Chondrocyte (in vitro differentiated cells): ENCODE data around the gene TNRC6B. TPM values are rescaled to one million over a fixed set of nuclear protein-coding genes. Genes with fewer than 3 reads are reported as not detected.

Source experiments
- DNase-seq: peaks from one replicate; pipeline ENCODE4 v3.0.0; 2021; ENCODE audit warnings: mixed read lengths, low spot score
- H3K27ac Mint-ChIP-seq: one replicate; pipeline ENCODE4 v1.8.0; 2021; ENCODE audit warnings: mild to moderate bottlenecking, moderate library complexity, mixed read lengths; ENCODE audit not compliant: unreplicated experiment
- H3K27me3 Mint-ChIP-seq: 2 replicates; pipeline ENCODE4 v1.8.0; 2021; ENCODE audit warnings: low read depth, mixed read lengths
- H3K36me3 Mint-ChIP-seq: 2 replicates; pipeline ENCODE4 v1.8.0; 2021; ENCODE audit warnings: low read depth, mixed read lengths
- H3K4me1 Mint-ChIP-seq: 2 replicates; pipeline ENCODE4 v1.8.0; 2021; ENCODE audit warnings: low read depth, mild to moderate bottlenecking, mixed read lengths
- H3K4me3 Mint-ChIP-seq: one replicate; pipeline ENCODE4 v1.8.0; 2021; ENCODE audit warnings: mild to moderate bottlenecking, moderate library complexity, mixed read lengths; ENCODE audit not compliant: unreplicated experiment
- H3K9me3 Mint-ChIP-seq: 2 replicates; pipeline ENCODE4 v1.8.0; 2021; ENCODE audit warnings: low read depth, mixed read lengths
- total RNA-seq: library from RNA; stranded (reverse); gene quantifications from 3 replicates; pipeline ENCODE4 v1.2.1, GENCODE V29; 2021
- TF ChIP-seq, protein P1 (sequence below): fragments of 200-600 bp; sonication (generic); IDR thresholded peaks from 2 replicates; pipeline ENCODE4 v1.5.0; 2021; ENCODE audit warnings: antibody characterized with exemption, mild to moderate bottlenecking, moderate library complexity

TNRC6B gene
- total RNA-seq, 1 donor from 2014 or later: 30.9 TPM

DNA sequence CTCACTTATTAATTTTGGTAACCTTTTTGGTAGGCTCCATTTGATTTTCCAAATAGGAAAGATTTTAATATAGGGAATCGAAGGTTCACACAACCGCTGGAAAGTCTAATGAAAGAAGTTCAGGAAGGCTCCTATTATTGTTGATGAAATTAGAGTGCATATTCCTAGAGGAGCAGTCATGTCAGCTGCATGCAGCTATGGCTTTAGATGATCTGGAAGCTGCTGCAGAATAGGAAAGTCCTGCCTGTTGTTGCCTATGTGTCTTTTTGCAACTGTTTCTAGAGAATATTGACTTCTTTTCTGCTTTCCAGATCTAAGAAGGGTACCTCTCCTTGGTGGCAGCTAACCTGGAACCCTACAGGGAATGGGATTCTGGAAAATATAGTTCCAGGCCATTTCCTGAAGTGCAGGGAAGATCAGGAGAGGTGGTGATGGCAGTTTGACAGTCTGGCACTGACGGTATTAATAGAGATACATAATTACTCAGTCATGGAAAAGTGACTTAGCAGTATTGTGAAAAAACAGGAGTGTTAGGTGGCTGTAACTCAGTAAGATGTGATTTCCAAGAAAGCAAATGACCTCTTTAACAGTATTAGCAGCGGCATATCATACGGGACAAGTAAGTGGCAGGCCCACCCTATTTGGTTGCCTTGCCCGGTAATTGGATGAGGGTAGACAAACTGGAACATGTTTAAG lies 54.0 kb downstream of the TNRC6B start:
- no peak for DNase-seq
- no peaks in the 10 kb centered on the region for H3K27me3 Mint-ChIP-seq
- H3K9me3 Mint-ChIP-seq: no peaks in the 10 kb centered on the region
- H3K27ac Mint-ChIP-seq: no peak overlapping the region
- TF ChIP-seq, protein P1, sequence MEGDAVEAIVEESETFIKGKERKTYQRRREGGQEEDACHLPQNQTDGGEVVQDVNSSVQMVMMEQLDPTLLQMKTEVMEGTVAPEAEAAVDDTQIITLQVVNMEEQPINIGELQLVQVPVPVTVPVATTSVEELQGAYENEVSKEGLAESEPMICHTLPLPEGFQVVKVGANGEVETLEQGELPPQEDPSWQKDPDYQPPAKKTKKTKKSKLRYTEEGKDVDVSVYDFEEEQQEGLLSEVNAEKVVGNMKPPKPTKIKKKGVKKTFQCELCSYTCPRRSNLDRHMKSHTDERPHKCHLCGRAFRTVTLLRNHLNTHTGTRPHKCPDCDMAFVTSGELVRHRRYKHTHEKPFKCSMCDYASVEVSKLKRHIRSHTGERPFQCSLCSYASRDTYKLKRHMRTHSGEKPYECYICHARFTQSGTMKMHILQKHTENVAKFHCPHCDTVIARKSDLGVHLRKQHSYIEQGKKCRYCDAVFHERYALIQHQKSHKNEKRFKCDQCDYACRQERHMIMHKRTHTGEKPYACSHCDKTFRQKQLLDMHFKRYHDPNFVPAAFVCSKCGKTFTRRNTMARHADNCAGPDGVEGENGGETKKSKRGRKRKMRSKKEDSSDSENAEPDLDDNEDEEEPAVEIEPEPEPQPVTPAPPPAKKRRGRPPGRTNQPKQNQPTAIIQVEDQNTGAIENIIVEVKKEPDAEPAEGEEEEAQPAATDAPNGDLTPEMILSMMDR: no peak
- H3K4me1 Mint-ChIP-seq: peaks cover 25% of the 10 kb centered on the region
- H3K36me3 Mint-ChIP-seq: peaks cover 4% of the 10 kb centered on the region
- H3K4me3 Mint-ChIP-seq: no peak overlapping the region

DNA sequence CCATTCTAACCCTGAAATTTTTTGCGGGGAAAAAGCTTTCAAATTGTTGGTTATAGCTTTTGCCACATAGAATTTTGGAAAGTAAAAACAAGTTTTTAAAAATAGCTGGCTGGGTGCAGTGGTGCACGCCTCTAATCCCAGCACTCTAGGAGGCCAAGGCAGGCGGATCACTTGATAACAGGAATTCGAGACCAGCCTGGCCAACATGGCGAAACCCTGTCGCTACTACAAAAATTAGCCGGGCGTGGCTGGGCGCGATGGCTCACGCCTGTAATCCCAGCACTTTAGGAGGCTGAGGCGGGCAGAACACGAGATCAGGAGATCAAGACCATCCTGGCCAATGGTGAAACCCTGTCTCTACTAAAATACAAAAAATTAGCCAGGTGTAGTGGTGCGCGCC lies 54.9 kb downstream of the TNRC6B start:
- TF ChIP-seq, protein P1: no peak
- no peaks in the 10 kb centered on the region for H3K9me3 Mint-ChIP-seq
- H3K27me3 Mint-ChIP-seq: no peaks in the 10 kb centered on the region
- H3K4me3 Mint-ChIP-seq: no peak overlapping the region
- no peak for DNase-seq
- peaks cover 4% of the 10 kb centered on the region for H3K36me3 Mint-ChIP-seq
- H3K27ac Mint-ChIP-seq: no peak overlapping the region
- H3K4me1 Mint-ChIP-seq: peaks cover 31% of the 10 kb centered on the region

DNA sequence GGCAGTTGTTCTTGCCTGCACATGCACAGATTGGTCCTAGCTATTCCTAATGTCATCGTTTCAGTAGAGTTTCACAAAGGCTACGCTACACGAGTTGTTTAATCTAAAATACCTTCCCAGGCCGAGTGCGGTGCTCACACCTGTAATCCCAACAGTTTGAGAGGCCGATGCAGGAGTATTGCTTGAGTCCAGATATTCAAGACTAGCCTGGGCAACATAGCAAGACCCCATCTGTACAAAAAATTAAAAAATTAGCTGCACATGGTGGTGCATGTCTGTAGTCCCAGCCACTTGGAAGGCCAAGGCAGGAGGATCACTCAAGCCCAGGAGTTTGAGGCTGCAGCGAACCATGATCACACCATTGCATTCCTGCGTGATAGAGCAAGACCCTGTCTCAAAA lies 56.2 kb downstream of the TNRC6B start:
- Mint-ChIP-seq H3K9me3 (no peaks in the 10 kb centered on the region), H3K4me3 (no peak overlapping the region), H3K36me3 (peaks cover 6% of the 10 kb centered on the region), H3K27me3 (no peaks in the 10 kb centered on the region), H3K27ac (no peak overlapping the region), H3K4me1 (peaks cover 44% of the 10 kb centered on the region)
- no peak for DNase-seq
- TF ChIP-seq, protein P1: no peak

DNA sequence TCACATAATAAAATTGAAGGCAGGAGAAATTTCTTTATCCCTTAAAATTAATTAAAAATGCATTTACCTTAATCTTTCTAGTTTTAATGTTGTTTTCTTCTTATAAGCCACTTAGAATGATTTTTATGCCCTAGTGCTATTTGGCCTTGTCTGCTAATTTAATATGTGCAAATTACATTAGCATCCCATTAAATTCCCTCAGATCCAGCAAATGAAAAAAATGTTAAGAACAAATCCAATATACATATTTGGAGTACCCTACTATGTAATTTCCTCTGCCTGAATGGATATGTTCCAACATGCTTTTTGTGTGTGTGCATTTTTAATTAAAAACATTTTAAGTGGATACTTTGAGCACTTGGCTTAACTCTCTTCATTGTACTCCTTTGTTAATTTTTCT lies 56.9 kb downstream of the TNRC6B start:
- Mint-ChIP-seq H3K36me3 (peaks cover 6% of the 10 kb centered on the region), H3K27me3 (no peaks in the 10 kb centered on the region), H3K4me1 (peaks cover 51% of the 10 kb centered on the region), H3K9me3 (no peaks in the 10 kb centered on the region), H3K27ac (no peak overlapping the region), H3K4me3 (no peak overlapping the region)
- TF ChIP-seq, protein P1: no peak
- DNase-seq: no peak

DNA sequence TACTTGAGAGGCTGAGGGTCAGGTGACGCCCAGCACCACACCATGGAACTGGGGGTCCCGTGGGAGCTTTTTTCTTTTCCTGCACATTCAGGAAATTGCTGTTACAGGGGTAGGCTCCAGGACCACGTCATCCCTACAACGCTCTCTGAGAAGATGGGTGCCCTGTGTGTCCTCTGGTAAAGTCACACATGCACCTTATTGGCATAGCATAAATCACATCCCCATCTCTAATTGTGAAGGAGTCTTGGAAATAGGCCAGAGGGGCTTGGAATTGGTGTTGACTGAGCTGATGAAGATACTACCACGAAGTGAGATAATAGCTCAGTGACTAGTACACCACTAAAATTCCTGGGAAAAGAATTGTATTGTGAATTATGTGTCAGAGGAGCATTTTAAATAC lies 57.6 kb downstream of the TNRC6B start:
- H3K4me1 Mint-ChIP-seq: peaks cover 54% of the 10 kb centered on the region
- H3K9me3 Mint-ChIP-seq: no peaks in the 10 kb centered on the region
- H3K4me3 Mint-ChIP-seq: no peak overlapping the region
- peaks cover 5% of the 10 kb centered on the region for H3K36me3 Mint-ChIP-seq
- H3K27ac Mint-ChIP-seq: no peak overlapping the region
- no peaks in the 10 kb centered on the region for H3K27me3 Mint-ChIP-seq
- no peak for DNase-seq
- TF ChIP-seq, protein P1: no peak
